ENCODE data around the gene BBS10.
"Not testable (repeated sequence)": the region's sequence is repeated elsewhere in the genome, so short reads cannot be mapped to it uniquely, and the experiment has no call there.

The BBS10 gene

DNA sequence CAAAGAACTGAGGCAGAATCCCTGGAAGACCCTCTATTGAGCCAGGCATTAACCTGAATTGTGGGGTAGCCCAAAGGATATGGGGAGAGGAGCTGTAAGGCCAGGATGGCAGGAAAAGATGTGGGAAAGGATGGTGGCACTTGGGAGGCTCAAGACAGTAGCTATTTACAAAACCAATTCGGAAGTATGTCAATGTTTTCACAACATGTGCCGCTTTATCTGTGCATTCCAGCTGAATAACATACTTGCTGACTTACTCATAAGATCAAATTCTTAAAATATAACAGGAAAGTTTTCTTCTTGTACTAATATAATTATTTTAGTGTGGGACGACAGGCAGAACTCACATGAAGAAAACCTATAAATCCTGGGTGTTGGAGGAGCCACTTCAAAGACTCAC lies 10.6 kb downstream of the BBS10 start:
- Histone ChIP-seq H3F3A (ENCODE audit: control insufficient read depth, insufficient read depth) (no peaks in the 10 kb centered on the region), H3K9me2 (replicated peaks; ENCODE audit: control insufficient read depth, low read length) (no peaks in the 10 kb centered on the region), H3K79me2 (ENCODE audit: control insufficient read depth, low read length) (no peaks in the 10 kb centered on the region), H3K27ac (ENCODE audit: low read depth, low read length) (no peak overlapping the region), H3K4me1 (ENCODE audit: control insufficient read depth, low read length) (peaks cover 4% of the 10 kb centered on the region; the same call in 1 of the 2 replicates), H3K9me3 (ENCODE audit: control insufficient read depth, insufficient read depth, low read length) (no peaks in the 10 kb centered on the region), H3K4me3 (ENCODE audit: low read length) (no peak overlapping the region), H3K36me3 (ENCODE audit: control insufficient read depth, low read length) (no peaks in the 10 kb centered on the region), H3K4me2 (ENCODE audit: low read length) (no peak overlapping the region), H4K20me1 (ENCODE audit: control insufficient read depth, insufficient read depth, low read depth, low read length) (no peaks in the 10 kb centered on the region), H3K27me3 (ENCODE audit: control insufficient read depth, low read length) (no peaks in the 10 kb centered on the region)
- TF ChIP-seq, protein P1, sequence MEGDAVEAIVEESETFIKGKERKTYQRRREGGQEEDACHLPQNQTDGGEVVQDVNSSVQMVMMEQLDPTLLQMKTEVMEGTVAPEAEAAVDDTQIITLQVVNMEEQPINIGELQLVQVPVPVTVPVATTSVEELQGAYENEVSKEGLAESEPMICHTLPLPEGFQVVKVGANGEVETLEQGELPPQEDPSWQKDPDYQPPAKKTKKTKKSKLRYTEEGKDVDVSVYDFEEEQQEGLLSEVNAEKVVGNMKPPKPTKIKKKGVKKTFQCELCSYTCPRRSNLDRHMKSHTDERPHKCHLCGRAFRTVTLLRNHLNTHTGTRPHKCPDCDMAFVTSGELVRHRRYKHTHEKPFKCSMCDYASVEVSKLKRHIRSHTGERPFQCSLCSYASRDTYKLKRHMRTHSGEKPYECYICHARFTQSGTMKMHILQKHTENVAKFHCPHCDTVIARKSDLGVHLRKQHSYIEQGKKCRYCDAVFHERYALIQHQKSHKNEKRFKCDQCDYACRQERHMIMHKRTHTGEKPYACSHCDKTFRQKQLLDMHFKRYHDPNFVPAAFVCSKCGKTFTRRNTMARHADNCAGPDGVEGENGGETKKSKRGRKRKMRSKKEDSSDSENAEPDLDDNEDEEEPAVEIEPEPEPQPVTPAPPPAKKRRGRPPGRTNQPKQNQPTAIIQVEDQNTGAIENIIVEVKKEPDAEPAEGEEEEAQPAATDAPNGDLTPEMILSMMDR (IDR thresholded peaks at IDR 0.05; ENCODE audit: low read depth, low read length, poor library complexity, severe bottlenecking) = no peak
- no peak for TF ChIP-seq EZH2phosphoT487 (IDR thresholded peaks at IDR 0.05; ENCODE audit: borderline replicate concordance, low read length)

DNA sequence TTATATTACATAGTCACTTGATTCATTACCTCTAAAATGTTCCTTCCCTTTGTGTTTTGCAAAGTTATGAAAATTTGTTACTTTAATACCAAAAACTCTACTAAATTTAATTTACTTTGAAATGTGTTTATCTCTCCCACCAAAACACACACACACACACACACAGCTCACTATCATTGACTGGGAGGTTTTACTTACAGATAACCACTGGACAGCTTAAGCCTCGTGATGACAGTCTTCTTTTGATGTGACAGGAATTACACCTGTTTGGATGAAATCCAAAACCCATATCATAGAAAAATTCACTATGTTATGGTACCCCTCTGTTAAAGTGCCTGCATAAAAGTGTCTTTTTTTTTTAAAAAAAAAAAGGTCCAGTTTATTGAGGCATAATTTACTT lies 15.6 kb downstream of the BBS10 start:
- Histone ChIP-seq H4K20me1 (ENCODE audit: control insufficient read depth, insufficient read depth, low read depth, low read length) (no peaks in the 10 kb centered on the region), H3K4me1 (ENCODE audit: control insufficient read depth, low read length) (no peaks in the 10 kb centered on the region), H3K27me3 (ENCODE audit: control insufficient read depth, low read length) (no peaks in the 10 kb centered on the region), H3K36me3 (ENCODE audit: control insufficient read depth, low read length) (no peaks in the 10 kb centered on the region), H3K9me2 (replicated peaks; ENCODE audit: control insufficient read depth, low read length) (no peaks in the 10 kb centered on the region), H3K27ac (ENCODE audit: low read depth, low read length) (no peak overlapping the region), H3F3A (ENCODE audit: control insufficient read depth, insufficient read depth) (no peaks in the 10 kb centered on the region), H3K4me3 (ENCODE audit: low read length) (no peak overlapping the region), H3K9me3 (ENCODE audit: control insufficient read depth, insufficient read depth, low read length) (no peaks in the 10 kb centered on the region), H3K79me2 (ENCODE audit: control insufficient read depth, low read length) (no peaks in the 10 kb centered on the region), H3K4me2 (ENCODE audit: low read length) (no peak overlapping the region)
- TF ChIP-seq EZH2phosphoT487 (IDR thresholded peaks at IDR 0.05; ENCODE audit: borderline replicate concordance, low read length) = no peak
- TF ChIP-seq, protein P1 (IDR thresholded peaks at IDR 0.05; ENCODE audit: low read depth, low read length, poor library complexity, severe bottlenecking) = no peak

DNA sequence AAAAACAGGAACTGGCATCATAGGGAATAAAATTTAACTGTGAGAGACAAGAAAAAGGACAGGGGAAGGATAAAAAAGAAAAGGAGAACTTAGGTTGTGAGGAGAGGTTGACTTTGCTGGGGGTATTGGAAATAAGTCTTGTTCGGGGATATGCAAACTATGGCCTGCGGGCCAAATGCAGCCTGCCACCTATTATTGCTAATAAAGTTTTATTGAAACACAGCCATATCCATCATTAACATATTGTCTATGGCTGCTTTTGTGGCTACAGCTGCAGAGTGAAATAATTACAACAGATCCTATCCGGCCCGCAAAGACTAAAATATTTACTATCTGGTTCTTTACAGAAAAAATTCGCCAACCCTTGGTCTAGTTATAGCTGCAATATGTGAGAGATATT lies 18.6 kb downstream of the BBS10 start:
- no peaks in the 10 kb centered on the region for H3K27me3 ChIP-seq (ENCODE audit: control insufficient read depth, low read length)
- no peak for TF ChIP-seq EZH2phosphoT487 (IDR thresholded peaks at IDR 0.05; ENCODE audit: borderline replicate concordance, low read length)
- TF ChIP-seq, protein P1 (IDR thresholded peaks at IDR 0.05; ENCODE audit: low read depth, low read length, poor library complexity, severe bottlenecking) = no peak
- H3F3A ChIP-seq (ENCODE audit: control insufficient read depth, insufficient read depth) = no peaks in the 10 kb centered on the region
- no peaks in the 10 kb centered on the region for H3K79me2 ChIP-seq (ENCODE audit: control insufficient read depth, low read length)
- H3K4me2 ChIP-seq (ENCODE audit: low read length) = no peak overlapping the region
- H3K9me3 ChIP-seq (ENCODE audit: control insufficient read depth, insufficient read depth, low read length) = no peaks in the 10 kb centered on the region
- no peaks in the 10 kb centered on the region for H3K4me1 ChIP-seq (ENCODE audit: control insufficient read depth, low read length)
- H3K9me2 ChIP-seq (replicated peaks; ENCODE audit: control insufficient read depth, low read length) = no peaks in the 10 kb centered on the region
- H3K27ac ChIP-seq (ENCODE audit: low read depth, low read length) = no peak overlapping the region
- H4K20me1 ChIP-seq (ENCODE audit: control insufficient read depth, insufficient read depth, low read depth, low read length) = no peaks in the 10 kb centered on the region
- no peak overlapping the region for H3K4me3 ChIP-seq (ENCODE audit: low read length)
- no peaks in the 10 kb centered on the region for H3K36me3 ChIP-seq (ENCODE audit: control insufficient read depth, low read length)

DNA sequence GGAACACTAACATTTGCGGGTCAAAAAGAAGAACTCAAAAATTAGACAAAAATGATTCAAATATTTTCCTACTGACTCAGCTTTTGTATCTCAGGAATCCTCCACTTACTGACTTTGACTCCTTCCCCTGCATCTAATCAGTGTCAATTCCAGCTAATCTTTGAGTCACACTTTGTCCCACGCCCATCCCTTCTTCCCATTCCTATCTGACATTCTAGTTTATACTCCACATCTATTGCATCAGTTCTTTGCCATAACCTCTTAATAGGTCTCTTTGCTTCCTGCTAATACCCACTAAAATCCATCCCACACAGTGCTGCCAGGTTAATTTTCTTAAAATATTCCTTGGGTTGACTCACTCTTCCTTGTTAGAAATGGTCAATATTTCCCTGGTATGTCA lies 19.1 kb downstream of the BBS10 start:
- Histone ChIP-seq H3F3A (ENCODE audit: control insufficient read depth, insufficient read depth) (no peaks in the 10 kb centered on the region), H3K9me2 (replicated peaks; ENCODE audit: control insufficient read depth, low read length) (no peaks in the 10 kb centered on the region), H3K79me2 (ENCODE audit: control insufficient read depth, low read length) (no peaks in the 10 kb centered on the region), H3K4me3 (ENCODE audit: low read length) (no peak overlapping the region), H4K20me1 (ENCODE audit: control insufficient read depth, insufficient read depth, low read depth, low read length) (no peaks in the 10 kb centered on the region), H3K36me3 (ENCODE audit: control insufficient read depth, low read length) (no peaks in the 10 kb centered on the region), H3K27ac (ENCODE audit: low read depth, low read length) (no peak overlapping the region), H3K4me2 (ENCODE audit: low read length) (no peak overlapping the region), H3K9me3 (ENCODE audit: control insufficient read depth, insufficient read depth, low read length) (no peaks in the 10 kb centered on the region), H3K27me3 (ENCODE audit: control insufficient read depth, low read length) (no peaks in the 10 kb centered on the region), H3K4me1 (ENCODE audit: control insufficient read depth, low read length) (no peaks in the 10 kb centered on the region)
- TF ChIP-seq, protein P1 (IDR thresholded peaks at IDR 0.05; ENCODE audit: low read depth, low read length, poor library complexity, severe bottlenecking) = no peak
- TF ChIP-seq EZH2phosphoT487 (IDR thresholded peaks at IDR 0.05; ENCODE audit: borderline replicate concordance, low read length) = no peak

DNA sequence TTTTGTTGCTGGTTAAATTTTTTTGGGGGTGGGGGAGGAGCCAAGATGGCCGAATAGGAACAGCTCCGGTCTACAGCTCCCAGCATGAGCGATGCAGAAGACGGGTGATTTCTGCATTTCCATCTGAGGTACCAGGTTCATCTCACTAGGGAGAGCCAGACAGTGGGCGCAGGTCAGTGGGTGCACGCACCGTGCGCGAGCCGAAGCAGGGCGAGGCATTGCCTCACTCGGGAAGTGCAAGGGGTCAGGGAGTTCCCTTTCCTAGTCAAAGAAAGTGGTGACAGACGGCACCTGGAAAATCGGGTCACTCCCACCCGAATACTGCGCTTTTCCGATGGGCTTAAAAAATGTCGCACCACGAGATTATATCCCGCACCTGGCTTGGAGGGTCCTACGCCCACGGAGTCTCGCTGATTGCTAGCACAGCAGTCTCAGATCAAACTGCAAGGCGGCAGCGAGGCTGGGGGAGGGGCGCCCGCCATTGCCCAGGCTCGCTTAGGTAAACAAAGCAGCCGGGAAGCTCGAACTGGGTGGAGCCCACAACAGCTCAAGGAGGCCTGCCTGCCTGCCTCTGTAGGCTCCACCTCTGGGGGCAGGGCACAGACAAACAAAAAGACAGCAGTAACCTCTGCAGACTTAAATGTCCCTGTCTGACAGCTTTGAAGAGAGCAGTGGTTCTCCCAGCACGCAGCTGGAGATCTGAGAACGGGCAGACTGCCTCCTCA lies 28.5 kb downstream of the BBS10 start:
- not testable (repeated sequence) for H3K9me3 ChIP-seq (ENCODE audit: control insufficient read depth, insufficient read depth, low read length); H3K27ac ChIP-seq (ENCODE audit: low read depth, low read length); H3K79me2 ChIP-seq (ENCODE audit: control insufficient read depth, low read length); H3K4me3 ChIP-seq (ENCODE audit: low read length); H3K9me2 ChIP-seq (replicated peaks; ENCODE audit: control insufficient read depth, low read length); H4K20me1 ChIP-seq (ENCODE audit: control insufficient read depth, insufficient read depth, low read depth, low read length); H3F3A ChIP-seq (ENCODE audit: control insufficient read depth, insufficient read depth); H3K36me3 ChIP-seq (ENCODE audit: control insufficient read depth, low read length); H3K27me3 ChIP-seq (ENCODE audit: control insufficient read depth, low read length); H3K4me2 ChIP-seq (ENCODE audit: low read length); H3K4me1 ChIP-seq (ENCODE audit: control insufficient read depth, low read length)

All from DOHH2 (cell line).